ENCODE results near the gene CHAT.
A peak's percentile ranks its signal among the peaks of the same experiment; 100 is the strongest.

The CHAT gene

DNA sequence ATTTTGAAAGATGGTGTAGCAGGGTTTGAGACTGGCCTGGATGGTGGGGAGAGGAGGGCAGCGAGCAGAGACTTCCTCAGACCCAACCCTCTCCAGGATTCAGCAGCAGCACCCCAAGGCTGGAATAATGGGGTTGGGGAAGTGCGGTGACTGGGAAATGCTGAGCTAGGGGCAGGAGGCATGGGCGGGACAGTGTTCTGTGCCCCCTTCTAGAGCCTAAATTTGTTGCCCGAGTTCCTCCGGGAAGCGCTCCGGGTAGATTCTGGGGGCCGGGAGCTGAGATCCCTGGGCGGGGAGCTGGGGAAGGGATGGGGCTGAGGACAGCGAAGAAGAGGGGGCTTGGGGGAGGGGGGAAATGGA lies at the start of gene CHAT:
TSS of gene CHAT (plus strand) at position 156 of the 360 bp plus-strand sequence. CDS start at position 309, 153 bp downstream.
- TF ChIP-seq, protein P1, sequence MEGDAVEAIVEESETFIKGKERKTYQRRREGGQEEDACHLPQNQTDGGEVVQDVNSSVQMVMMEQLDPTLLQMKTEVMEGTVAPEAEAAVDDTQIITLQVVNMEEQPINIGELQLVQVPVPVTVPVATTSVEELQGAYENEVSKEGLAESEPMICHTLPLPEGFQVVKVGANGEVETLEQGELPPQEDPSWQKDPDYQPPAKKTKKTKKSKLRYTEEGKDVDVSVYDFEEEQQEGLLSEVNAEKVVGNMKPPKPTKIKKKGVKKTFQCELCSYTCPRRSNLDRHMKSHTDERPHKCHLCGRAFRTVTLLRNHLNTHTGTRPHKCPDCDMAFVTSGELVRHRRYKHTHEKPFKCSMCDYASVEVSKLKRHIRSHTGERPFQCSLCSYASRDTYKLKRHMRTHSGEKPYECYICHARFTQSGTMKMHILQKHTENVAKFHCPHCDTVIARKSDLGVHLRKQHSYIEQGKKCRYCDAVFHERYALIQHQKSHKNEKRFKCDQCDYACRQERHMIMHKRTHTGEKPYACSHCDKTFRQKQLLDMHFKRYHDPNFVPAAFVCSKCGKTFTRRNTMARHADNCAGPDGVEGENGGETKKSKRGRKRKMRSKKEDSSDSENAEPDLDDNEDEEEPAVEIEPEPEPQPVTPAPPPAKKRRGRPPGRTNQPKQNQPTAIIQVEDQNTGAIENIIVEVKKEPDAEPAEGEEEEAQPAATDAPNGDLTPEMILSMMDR (conservative IDR thresholded peaks at IDR 0.05; ENCODE audit: low read depth) = no peak
- no peak for DNase-seq (ENCODE audit: low spot score)
- CTCF ChIA-PET = no interaction called here
- no peak within 1 kb of the TSS for H3K27ac ChIP-seq
- POLR2A ChIA-PET (ENCODE audit: low non-redundant PET) = no interaction called here

DNA sequence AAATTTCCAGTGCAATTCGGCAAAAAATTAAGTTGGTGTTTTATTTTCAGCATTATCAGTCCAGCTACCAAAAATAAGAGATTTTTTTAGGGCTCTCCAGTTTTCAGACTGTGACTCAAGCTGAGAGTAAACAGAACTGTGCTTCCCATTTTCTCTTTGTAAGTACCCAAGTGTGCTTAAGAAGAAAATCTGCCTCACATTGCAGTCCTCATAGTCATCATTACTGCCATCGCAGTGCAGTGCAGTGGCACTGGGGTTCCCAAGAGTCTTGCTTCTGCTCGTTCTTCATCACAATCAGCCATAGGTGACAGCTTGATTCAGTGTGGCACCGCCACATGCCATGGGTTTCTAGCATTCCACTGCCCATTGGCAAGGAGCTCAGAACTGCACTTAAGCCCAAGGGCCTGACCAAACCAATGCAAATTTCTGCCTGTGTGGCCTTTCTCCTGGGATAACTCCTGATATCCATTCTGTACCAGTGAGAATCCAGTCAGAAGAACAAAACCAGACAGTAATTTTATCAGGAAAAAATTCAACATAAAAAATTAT lies 49.3 kb upstream of the CHAT start:
- ChIA-PET POLR2A (ENCODE audit: low non-redundant PET) (no interaction called here), CTCF (no interaction called here)
- no peak for DNase-seq (ENCODE audit: low spot score)
- no peak overlapping the region for H3K27ac ChIP-seq
- TF ChIP-seq, protein P1 (conservative IDR thresholded peaks at IDR 0.05; ENCODE audit: low read depth) = no peak

DNA sequence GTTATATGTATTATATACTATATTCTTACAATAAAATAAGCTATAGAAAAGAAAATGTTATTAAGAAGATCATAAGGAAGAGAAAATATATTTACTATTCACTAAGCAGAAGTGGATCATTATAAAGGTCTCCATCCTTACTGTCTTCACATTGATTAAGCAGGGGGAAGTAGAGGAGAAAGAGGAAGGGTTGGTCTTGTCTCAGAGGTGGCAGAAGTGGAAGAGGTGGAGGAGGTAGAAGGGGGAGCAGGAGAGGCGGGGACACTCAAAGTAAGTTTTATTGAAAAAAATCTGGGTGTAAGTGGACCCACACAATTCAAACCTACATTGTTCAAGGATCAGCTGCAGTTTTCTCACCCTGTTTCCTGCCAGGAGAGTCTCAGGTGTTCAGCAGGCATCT lies 46.0 kb upstream of the CHAT start:
- ChIA-PET CTCF (no interaction called here), POLR2A (ENCODE audit: low non-redundant PET) (no interaction called here)
- no peak for DNase-seq (ENCODE audit: low spot score)
- TF ChIP-seq, protein P1 (conservative IDR thresholded peaks at IDR 0.05; ENCODE audit: low read depth) = no peak
- no peak overlapping the region for H3K27ac ChIP-seq

DNA sequence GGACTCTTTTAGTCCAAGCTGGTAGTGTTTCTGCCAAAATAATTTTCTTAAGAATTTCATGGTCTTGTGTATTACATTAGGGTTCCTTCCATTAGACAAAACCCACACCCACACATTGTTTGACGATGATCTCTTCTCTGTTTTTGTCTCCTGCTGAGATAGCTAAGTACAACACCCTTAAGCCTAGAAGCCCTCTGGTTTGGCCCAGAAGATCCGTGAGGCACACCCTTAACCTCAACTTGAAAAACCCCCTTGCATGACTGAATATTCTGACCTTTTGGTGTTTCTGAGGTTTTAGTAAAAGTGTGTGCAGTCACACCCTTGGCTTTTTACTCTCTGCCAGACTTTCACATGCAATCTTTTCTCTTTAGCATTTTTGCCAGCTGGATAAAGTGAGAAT lies 45.6 kb upstream of the CHAT start:
- TF ChIP-seq, protein P1 (conservative IDR thresholded peaks at IDR 0.05; ENCODE audit: low read depth) = no peak
- H3K27ac ChIP-seq = no peak overlapping the region
- ChIA-PET CTCF (no interaction called here), POLR2A (ENCODE audit: low non-redundant PET) (no interaction called here)
- no peak for DNase-seq (ENCODE audit: low spot score)

DNA sequence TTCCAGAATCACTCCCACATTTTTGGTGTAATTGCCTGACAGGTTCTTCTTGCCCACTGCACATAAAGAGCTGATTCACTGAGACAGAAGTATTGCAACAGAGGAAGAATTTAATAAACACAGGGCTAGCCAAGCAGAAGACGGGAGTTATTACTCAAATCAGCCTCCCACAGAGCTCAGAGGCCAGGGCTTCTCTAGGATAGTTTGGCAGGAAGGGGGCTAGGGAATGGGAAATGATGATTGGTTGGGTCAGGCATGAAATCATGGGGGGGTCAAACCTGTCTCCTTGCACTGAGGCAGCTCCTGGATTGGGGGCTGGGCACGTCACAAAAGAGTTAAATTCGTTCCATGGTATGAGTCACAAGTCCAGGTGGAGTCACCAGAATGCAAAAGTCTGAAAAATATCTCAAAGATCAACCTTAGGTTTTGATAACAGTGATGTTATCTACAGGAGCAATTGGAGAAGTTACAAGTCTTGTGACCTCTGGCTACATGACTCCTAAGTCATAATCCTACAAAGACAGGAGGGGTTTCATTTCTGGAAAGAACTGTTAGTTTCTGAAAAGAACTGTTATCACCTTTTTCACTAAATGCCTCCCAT lies 44.7 kb upstream of the CHAT start:
- DNase-seq (ENCODE audit: low spot score) = peak; percentile 45
- peak overlapping the region; percentile 39; the same call in 1 of the 2 replicates for H3K27ac ChIP-seq
- CTCF ChIA-PET = no interaction called here
- TF ChIP-seq, protein P1 (conservative IDR thresholded peaks at IDR 0.05; ENCODE audit: low read depth) = no peak
- POLR2A ChIA-PET (ENCODE audit: low non-redundant PET) = interaction anchor here (0.6 kb wide), 1 partner anchor 57 kb away, joined by 3 read pairs; no protein-coding TSS in a partner anchor

DNA sequence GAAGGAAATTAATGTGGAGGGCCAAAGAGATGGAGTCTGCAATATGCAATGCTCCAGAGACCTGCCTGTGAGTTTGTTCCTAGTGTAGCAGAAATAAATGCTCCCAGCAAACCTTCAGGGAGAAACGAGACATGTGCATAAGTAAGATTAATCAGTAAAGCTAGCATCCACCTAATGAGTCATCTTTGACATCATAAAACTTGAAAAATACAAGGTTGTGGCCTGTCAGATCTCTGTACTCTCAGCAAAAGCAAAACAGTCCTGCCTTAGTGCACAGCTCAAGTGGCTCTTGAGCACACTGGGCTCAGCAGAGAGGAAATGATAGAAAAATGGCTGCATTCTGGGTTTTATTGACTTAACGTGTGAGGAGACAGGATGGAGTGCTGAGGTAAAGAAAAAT lies 42.4 kb upstream of the CHAT start:
- ChIA-PET CTCF (interaction anchor here (0.5 kb wide), 1 partner anchor 175 kb away, joined by 3 read pairs; no protein-coding TSS in a partner anchor), POLR2A (ENCODE audit: low non-redundant PET) (no interaction called here)
- H3K27ac ChIP-seq = peak overlapping the region; percentile 27; the same call in 1 of the 2 replicates
- TF ChIP-seq, protein P1 (conservative IDR thresholded peaks at IDR 0.05; ENCODE audit: low read depth) = no peak
- no peak for DNase-seq (ENCODE audit: low spot score)
